ENCODE data around the gene FBXL4.

- TF ChIP-seq CTCF (IDR thresholded peaks at IDR 0.05 in 4 of 5, conservative IDR thresholded peaks at IDR 0.05 in 1 of 5) (no peak), POLR2A (IDR thresholded peaks at IDR 0.05) (no peak)
Measured at GRCh38 chr6:98980819-98981218, 33.1 kb upstream of the FBXL4 start.

Data from gastrocnemius medialis (tissue), 4 donors.